ENCODE data around the gene OR2AG1.

- TF ChIP-seq, protein P1, sequence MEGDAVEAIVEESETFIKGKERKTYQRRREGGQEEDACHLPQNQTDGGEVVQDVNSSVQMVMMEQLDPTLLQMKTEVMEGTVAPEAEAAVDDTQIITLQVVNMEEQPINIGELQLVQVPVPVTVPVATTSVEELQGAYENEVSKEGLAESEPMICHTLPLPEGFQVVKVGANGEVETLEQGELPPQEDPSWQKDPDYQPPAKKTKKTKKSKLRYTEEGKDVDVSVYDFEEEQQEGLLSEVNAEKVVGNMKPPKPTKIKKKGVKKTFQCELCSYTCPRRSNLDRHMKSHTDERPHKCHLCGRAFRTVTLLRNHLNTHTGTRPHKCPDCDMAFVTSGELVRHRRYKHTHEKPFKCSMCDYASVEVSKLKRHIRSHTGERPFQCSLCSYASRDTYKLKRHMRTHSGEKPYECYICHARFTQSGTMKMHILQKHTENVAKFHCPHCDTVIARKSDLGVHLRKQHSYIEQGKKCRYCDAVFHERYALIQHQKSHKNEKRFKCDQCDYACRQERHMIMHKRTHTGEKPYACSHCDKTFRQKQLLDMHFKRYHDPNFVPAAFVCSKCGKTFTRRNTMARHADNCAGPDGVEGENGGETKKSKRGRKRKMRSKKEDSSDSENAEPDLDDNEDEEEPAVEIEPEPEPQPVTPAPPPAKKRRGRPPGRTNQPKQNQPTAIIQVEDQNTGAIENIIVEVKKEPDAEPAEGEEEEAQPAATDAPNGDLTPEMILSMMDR (IDR thresholded peaks at IDR 0.05) = no peak
- TF ChIP-seq POLR2A (IDR thresholded peaks at IDR 0.05) (no peak), POLR2AphosphoS5 (IDR thresholded peaks at IDR 0.05) (no peak), EP300 (IDR thresholded peaks at IDR 0.05) (no peak)
These were observed 11.8 kb downstream of the OR2AG1 start for GRCh38 chr11:6794639-6795038.

Data from sigmoid colon (tissue), 4 donors.